Skeletal muscle satellite cell (primary cell): ENCODE data around the gene JPH4.
"Not testable (repeated sequence)": the region's sequence is repeated elsewhere in the genome, so short reads cannot be mapped to it uniquely, and the experiment has no call there.

Source experiments
- H3K27me3 ChIP-seq: 2 replicates; pipeline ENCODE4 v1.7.0; 2013; ENCODE audit warnings: low read length; ENCODE audit not compliant: control insufficient read depth, insufficient read depth
- H3K36me3 ChIP-seq: 2 replicates; pipeline ENCODE4 v1.7.0; 2013; ENCODE audit warnings: mild to moderate bottlenecking, control low read depth, low read length; ENCODE audit not compliant: insufficient read depth
- H3K4me1 ChIP-seq: 2 replicates; pipeline ENCODE4 v1.7.0; 2013; ENCODE audit warnings: low read length; ENCODE audit not compliant: control insufficient read depth, insufficient read depth
- H3K4me2 ChIP-seq: 2 replicates; pipeline ENCODE4 v1.7.0; 2013; ENCODE audit warnings: mild to moderate bottlenecking, low read length
- H3K4me3 ChIP-seq: 2 replicates; pipeline ENCODE4 v1.7.0; 2013; ENCODE audit warnings: low read length
- H3K9ac ChIP-seq: 2 replicates; pipeline ENCODE4 v1.7.0; 2013; ENCODE audit warnings: mild to moderate bottlenecking, low read depth, low read length, moderate library complexity
- H3K9me3 ChIP-seq: replicated peaks from 2 replicates; pipeline ENCODE4 v1.7.0; 2013; ENCODE audit warnings: mild to moderate bottlenecking, control low read depth, low read length

The JPH4 gene

GRCh38 chr14:23617539-23617938, 38.9 kb upstream of the JPH4 start:
- Histone ChIP-seq H3K36me3 (no peaks in the 10 kb centered on the region), H3K9ac (no peak overlapping the region), H3K4me3 (no peak overlapping the region), H3K4me2 (no peak overlapping the region), H3K27me3 (peaks cover 29% of the 10 kb centered on the region), H3K9me3 (no peaks in the 10 kb centered on the region), H3K4me1 (no peaks in the 10 kb centered on the region)

GRCh38 chr14:23615856-23616255, 37.3 kb upstream of the JPH4 start:
- no peaks in the 10 kb centered on the region for H3K4me1 ChIP-seq

GRCh38 chr14:23614395-23614828, 35.8 kb upstream of the JPH4 start:
- Histone ChIP-seq H3K27me3 (peaks cover 31% of the 10 kb centered on the region), H3K9ac (no peak overlapping the region), H3K4me3 (no peak overlapping the region), H3K4me1 (no peaks in the 10 kb centered on the region), H3K9me3 (no peaks in the 10 kb centered on the region), H3K4me2 (no peak overlapping the region), H3K36me3 (no peaks in the 10 kb centered on the region)

More at GRCh38 chr14:23615856-23616255, 37.3 kb upstream of the JPH4 start:
- Histone ChIP-seq H3K27me3 (peaks cover 29% of the 10 kb centered on the region), H3K9me3 (no peaks in the 10 kb centered on the region), H3K4me2 (no peak overlapping the region), H3K9ac (no peak overlapping the region), H3K36me3 (no peaks in the 10 kb centered on the region), H3K4me3 (no peak overlapping the region)

- H3K9me3 ChIP-seq: no peaks in the 10 kb centered on the region
- peaks cover 28% of the 10 kb centered on the region for H3K27me3 ChIP-seq
- H3K4me1 ChIP-seq: no peaks in the 10 kb centered on the region
- no peaks in the 10 kb centered on the region for H3K36me3 ChIP-seq
- no peak overlapping the region for H3K4me3 ChIP-seq
- no peak overlapping the region for H3K4me2 ChIP-seq
- H3K9ac ChIP-seq: no peak overlapping the region
These were observed 34.9 kb upstream of the JPH4 start for GRCh38 chr14:23613242-23614070.

- H3K36me3 ChIP-seq: no peaks in the 10 kb centered on the region
- no peaks in the 10 kb centered on the region for H3K4me1 ChIP-seq
- H3K9ac ChIP-seq: no peak overlapping the region
- no peak overlapping the region for H3K4me2 ChIP-seq
- H3K27me3 ChIP-seq: peaks cover 28% of the 10 kb centered on the region
- no peaks in the 10 kb centered on the region for H3K9me3 ChIP-seq
- no peak overlapping the region for H3K4me3 ChIP-seq
These were observed 34.2 kb upstream of the JPH4 start for GRCh38 chr14:23612802-23613201.

GRCh38 chr14:23612354-23612732, 33.8 kb upstream of the JPH4 start:
- Histone ChIP-seq H3K27me3 (peaks cover 30% of the 10 kb centered on the region), H3K4me2 (no peak overlapping the region)

GRCh38 chr14:23610815-23611289, 32.3 kb upstream of the JPH4 start:
- Histone ChIP-seq H3K9ac (no peak overlapping the region), H3K4me1 (no peaks in the 10 kb centered on the region), H3K9me3 (no peaks in the 10 kb centered on the region), H3K4me3 (no peak overlapping the region), H3K4me2 (no peak overlapping the region), H3K27me3 (peaks cover 32% of the 10 kb centered on the region), H3K36me3 (no peaks in the 10 kb centered on the region)

More at GRCh38 chr14:23612354-23612732, 33.8 kb upstream of the JPH4 start:
- Histone ChIP-seq H3K36me3 (no peaks in the 10 kb centered on the region), H3K4me1 (no peaks in the 10 kb centered on the region), H3K9me3 (no peaks in the 10 kb centered on the region), H3K4me3 (no peak overlapping the region), H3K9ac (no peak overlapping the region)

- no peak overlapping the region for H3K4me3 ChIP-seq
- H3K36me3 ChIP-seq: no peaks in the 10 kb centered on the region
- H3K9ac ChIP-seq: no peak overlapping the region
- H3K27me3 ChIP-seq: peaks cover 27% of the 10 kb centered on the region
- no peaks in the 10 kb centered on the region for H3K4me1 ChIP-seq
- no peaks in the 10 kb centered on the region for H3K9me3 ChIP-seq
- H3K4me2 ChIP-seq: no peak overlapping the region
These were observed 31.7 kb upstream of the JPH4 start for GRCh38 chr14:23610090-23610814.

GRCh38 chr14:23609411-23610089, 31.0 kb upstream of the JPH4 start:
- H3K9me3 ChIP-seq, H3K4me2 ChIP-seq, H3K9ac ChIP-seq, H3K4me3 ChIP-seq, H3K36me3 ChIP-seq, H3K4me1 ChIP-seq: not testable (repeated sequence)
- peaks cover 25% of the 10 kb centered on the region for H3K27me3 ChIP-seq

GRCh38 chr14:23609001-23609400, 30.4 kb upstream of the JPH4 start:
- Histone ChIP-seq H3K9me3 (no peaks in the 10 kb centered on the region), H3K9ac (no peak overlapping the region), H3K27me3 (peaks cover 23% of the 10 kb centered on the region), H3K4me3 (no peak overlapping the region), H3K36me3 (no peaks in the 10 kb centered on the region), H3K4me1 (no peaks in the 10 kb centered on the region), H3K4me2 (no peak overlapping the region)

GRCh38 chr14:23608454-23608853, 29.9 kb upstream of the JPH4 start:
- H3K9ac ChIP-seq: no peak overlapping the region
- no peak overlapping the region for H3K4me3 ChIP-seq
- H3K9me3 ChIP-seq: no peaks in the 10 kb centered on the region
- H3K4me2 ChIP-seq: no peak overlapping the region
- no peaks in the 10 kb centered on the region for H3K36me3 ChIP-seq
- H3K4me1 ChIP-seq: no peaks in the 10 kb centered on the region
- H3K27me3 ChIP-seq: peaks cover 23% of the 10 kb centered on the region
